CD4-positive, alpha-beta T cell (primary cell): ENCODE results near the gene RDH5. TPM values are rescaled to one million over a fixed set of nuclear protein-coding genes. Genes with fewer than 3 reads are reported as not detected.

Experiments used
- ATAC-seq: fragments of 200-7000 bp; cut with Tn5 transposase; one replicate; pipeline ENCODE4 v1.10.0; 2022; ENCODE audit warnings: mild to moderate bottlenecking; ENCODE audit not compliant: poor library complexity
- CTCF ChIA-PET: fragments of 350-600 bp; sonication (Branson Sonifier 250); formaldehyde crosslinking; loops from one replicate; lab custom pipeline; 2021; ENCODE audit warnings: antibody characterized with exemption, inconsistent platforms; lab: Charles Lee
- POLR2A ChIA-PET: fragments of 350-600 bp; sonication (Branson Sonifier 250); formaldehyde crosslinking; loops from one replicate; lab custom pipeline; 2021; ENCODE audit warnings: antibody characterized with exemption, inconsistent platforms; lab: Charles Lee
- DNase-seq, 14 experiments: peaks; one replicate each; pipeline ENCODE4 v3.0.0-alpha.2; 2013 to 2020; ENCODE audit warnings: mixed read lengths in 2 of 14
- H3K27ac ChIP-seq, 2 donors: one replicate each; pipeline versions ENCODE4 v1.5.1 to v1.7.0; 2013; ENCODE audit warnings: low read length in 2 of 2, low read depth in 1 of 2, mild to moderate bottlenecking in 1 of 2
- H3K27me3 ChIP-seq, 2 experiments: 1 replicate in 1 of 2; 2 replicates in 1 of 2; pipeline versions ENCODE4 v1.6.1 to v1.7.0; 2013; ENCODE audit warnings: low read length in 2 of 2, control low read depth in 1 of 2, mild to moderate bottlenecking in 1 of 2, moderate library complexity in 1 of 2; ENCODE audit not compliant: insufficient read depth in 2 of 2, control insufficient read depth in 1 of 2
- H3K36me3 ChIP-seq: one replicate; pipeline ENCODE4 v1.6.1; 2013; ENCODE audit warnings: low read length, control low read depth; ENCODE audit not compliant: insufficient read depth
- H3K4me1 ChIP-seq: one replicate; pipeline ENCODE4 v1.6.1; 2013; ENCODE audit warnings: low read length, control low read depth; ENCODE audit not compliant: insufficient read depth
- H3K4me3 ChIP-seq: one replicate; pipeline ENCODE4 v1.5.1; 2013; ENCODE audit warnings: mild to moderate bottlenecking, low read length, moderate library complexity
- H3K9me3 ChIP-seq, 2 experiments: 1 replicate in 1 of 2; 2 replicates in 1 of 2; pipeline versions ENCODE4 v1.6.1 to v1.7.0; 2013; ENCODE audit warnings: low read length in 2 of 2, mild to moderate bottlenecking in 2 of 2, control low read depth in 1 of 2, moderate library complexity in 1 of 2; ENCODE audit not compliant: control insufficient read depth in 1 of 2, insufficient read depth in 1 of 2
- H3K27ac Mint-ChIP-seq: one replicate; pipeline ENCODE4 v1.8.0; 2020; ENCODE audit warnings: mixed read lengths
- H3K27me3 Mint-ChIP-seq: one replicate; pipeline ENCODE4 v1.8.0; 2021; ENCODE audit warnings: mixed read lengths
- H3K36me3 Mint-ChIP-seq: one replicate; pipeline ENCODE4 v1.8.0; 2021; ENCODE audit warnings: low read depth, mixed read lengths
- H3K4me1 Mint-ChIP-seq: one replicate; pipeline ENCODE4 v1.8.0; 2021; ENCODE audit warnings: low read depth, mixed read lengths
- H3K4me3 Mint-ChIP-seq: one replicate; pipeline ENCODE4 v1.8.0; 2020; ENCODE audit warnings: mild to moderate bottlenecking, mixed read lengths
- H3K9me3 Mint-ChIP-seq: one replicate; pipeline ENCODE4 v1.8.0; 2020; ENCODE audit warnings: mixed read lengths
- CTCF ChIP-seq: fragments of 200-600 bp; IDR thresholded peaks from one replicate; pipeline ENCODE4 v1.8.0; 2022; ENCODE audit warnings: antibody characterized with exemption, mild to moderate bottlenecking
- intact Hi-C, 2 experiments: fragments of 100-400 bp; cut with DNase I in 1 of 2; cut with micrococcal nuclease in 1 of 2; formaldehyde crosslinking; loops; one replicate each; pipeline versions ENCODE4 v1.15.1 to v1.9.0; 2023 to 2025; cut with DNase I, micrococcal nuclease
- total RNA-seq, 174 experiments: library from RNA in 2 of 174; stranded (reverse) in 2 of 174; gene quantifications; one replicate each; pipeline ENCODE4 v1.2.3 and lab custom pipeline; 2021 to 2026

The RDH5 gene
- total RNA-seq, 2 experiments from 2014 or later = 8.8 TPM

- peaks cover 54% of the 10 kb centered on the region for H3K27me3 Mint-ChIP-seq
- no peaks in the 10 kb centered on the region for H3K9me3 ChIP-seq
- CTCF ChIA-PET = no interaction called here
- no peaks in the 10 kb centered on the region for H3K36me3 ChIP-seq
- intact Hi-C loops = no loop called here
- peaks cover 9% of the 10 kb centered on the region for H3K4me1 ChIP-seq
- no peaks in the 10 kb centered on the region for H3K9me3 Mint-ChIP-seq
- peaks cover 9 to 16% of the 10 kb centered on the region in 2 experiments for H3K27me3 ChIP-seq
- H3K4me1 Mint-ChIP-seq = peaks cover 17% of the 10 kb centered on the region
- H3K27ac Mint-ChIP-seq = no peak overlapping the region
- H3K4me3 Mint-ChIP-seq = no peak overlapping the region
- no peak for TF ChIP-seq CTCF
- no peaks in the 10 kb centered on the region for H3K36me3 Mint-ChIP-seq
- DNase-seq = peak in 2 of 14 experiments; percentile 4 to 17
- POLR2A ChIA-PET = no interaction called here
- H3K27ac ChIP-seq = no peak overlapping the region
- H3K4me3 ChIP-seq = no peak overlapping the region
- no peak for ATAC-seq
Measured at GRCh38 chr12:55681142-55682077, 38.8 kb upstream of the RDH5 start.

- no peak overlapping the region for H3K27ac Mint-ChIP-seq
- H3K36me3 Mint-ChIP-seq = no peaks in the 10 kb centered on the region
- CTCF ChIA-PET = no interaction called here
- Histone ChIP-seq H3K27ac (no peak overlapping the region), H3K4me3 (no peak overlapping the region), H3K9me3 (no peaks in the 10 kb centered on the region), H3K4me1 (peaks cover 9% of the 10 kb centered on the region), H3K36me3 (no peaks in the 10 kb centered on the region), H3K27me3 (peaks cover 9 to 16% of the 10 kb centered on the region in 2 experiments)
- no peak for TF ChIP-seq CTCF
- no peaks in the 10 kb centered on the region for H3K9me3 Mint-ChIP-seq
- H3K27me3 Mint-ChIP-seq = peaks cover 51% of the 10 kb centered on the region
- H3K4me3 Mint-ChIP-seq = no peak overlapping the region
- ATAC-seq (no peak), DNase-seq (no peak)
- H3K4me1 Mint-ChIP-seq = peaks cover 17% of the 10 kb centered on the region
- intact Hi-C loops = no loop called here
- POLR2A ChIA-PET = no interaction called here
Measured at GRCh38 chr12:55682087-55682796, 38.0 kb upstream of the RDH5 start.

- Mint-ChIP-seq H3K4me3 (no peak overlapping the region), H3K27ac (no peak overlapping the region), H3K27me3 (peaks cover 50% of the 10 kb centered on the region), H3K4me1 (peaks cover 17% of the 10 kb centered on the region), H3K9me3 (no peaks in the 10 kb centered on the region), H3K36me3 (no peaks in the 10 kb centered on the region)
- no peak overlapping the region for H3K27ac ChIP-seq
- H3K36me3 ChIP-seq = no peaks in the 10 kb centered on the region
- H3K4me3 ChIP-seq = no peak overlapping the region
- intact Hi-C loops = no loop called here
- ATAC-seq (no peak), DNase-seq (no peak)
- no peak for TF ChIP-seq CTCF
- peaks cover 15% of the 10 kb centered on the region for H3K4me1 ChIP-seq
- no peaks in the 10 kb centered on the region for H3K9me3 ChIP-seq
- POLR2A ChIA-PET = no interaction called here
- CTCF ChIA-PET = no interaction called here
- peaks cover 9 to 16% of the 10 kb centered on the region in 2 experiments for H3K27me3 ChIP-seq
Measured at GRCh38 chr12:55683676-55684075, 36.5 kb upstream of the RDH5 start.
